KMS-11 (cell line): ENCODE data around the gene CHD9.

Experiments
- H2AFZ ChIP-seq: fragments of 200-600 bp; sonication (generic); 2 replicates; pipeline ENCODE4 v1.6.1; 2016; ENCODE audit warnings: antibody characterized with exemption, mixed run types, low read depth
- H3K27ac ChIP-seq: fragments of 200-600 bp; sonication (generic); 2 replicates; pipeline ENCODE4 v1.6.1; 2016; ENCODE audit warnings: mild to moderate bottlenecking, mixed run types
- H3K27me3 ChIP-seq: fragments of 200-600 bp; sonication (generic); 2 replicates; pipeline ENCODE4 v1.6.1; 2017; ENCODE audit warnings: mild to moderate bottlenecking, low read depth, mixed run types, moderate library complexity; ENCODE audit not compliant: insufficient read depth
- H3K36me3 ChIP-seq: fragments of 200-600 bp; sonication (generic); 2 replicates; pipeline ENCODE4 v1.6.1; 2017; ENCODE audit warnings: mild to moderate bottlenecking, mixed run types; ENCODE audit not compliant: insufficient read depth
- H3K4me1 ChIP-seq: fragments of 200-600 bp; sonication (generic); 2 replicates; pipeline ENCODE4 v1.6.1; 2016; ENCODE audit warnings: mild to moderate bottlenecking, low read depth, mixed run types; ENCODE audit not compliant: poor library complexity, severe bottlenecking
- H3K4me2 ChIP-seq: fragments of 200-600 bp; sonication (generic); 2 replicates; pipeline ENCODE4 v1.7.0; 2016; ENCODE audit warnings: mild to moderate bottlenecking, mixed run types
- H3K4me3 ChIP-seq: fragments of 200-600 bp; sonication (generic); IDR thresholded peaks from 2 replicates; pipeline ENCODE4 v1.6.1; 2017; ENCODE audit warnings: low read depth, low read length, mixed read lengths; ENCODE audit not compliant: insufficient read depth
- H3K79me2 ChIP-seq: fragments of 200-600 bp; sonication (generic); 2 replicates; pipeline ENCODE4 v1.6.1; 2016; ENCODE audit warnings: low read depth, mixed run types; ENCODE audit not compliant: insufficient read depth
- H3K9ac ChIP-seq: fragments of 200-600 bp; sonication (generic); 2 replicates; pipeline ENCODE4 v1.6.1; 2016; ENCODE audit warnings: mild to moderate bottlenecking, mixed run types
- H4K20me1 ChIP-seq: fragments of 200-600 bp; sonication (generic); 2 replicates; pipeline ENCODE4 v1.6.1; 2016; ENCODE audit warnings: mild to moderate bottlenecking, mixed run types; ENCODE audit not compliant: insufficient read depth
- CTCF ChIP-seq: fragments of 200-600 bp; sonication (generic); conservative IDR thresholded peaks from 2 replicates; pipeline ENCODE4 v1.6.1; 2017; ENCODE audit warnings: low read depth, mild to moderate bottlenecking, antibody characterized with exemption, low read length, moderate library complexity, mixed read lengths

Gene CHD9

GRCh38 chr16:53198933-53199332 is 144.1 kb downstream of the CHD9 start:
- no peak for TF ChIP-seq CTCF
- Histone ChIP-seq H3K27me3 (no peaks in the 10 kb centered on the region), H3K79me2 (no peaks in the 10 kb centered on the region), H3K36me3 (no peaks in the 10 kb centered on the region), H3K27ac (no peak overlapping the region), H3K4me1 (no peaks in the 10 kb centered on the region), H3K4me2 (no peak overlapping the region), H4K20me1 (no peaks in the 10 kb centered on the region), H3K4me3 (no peak overlapping the region), H3K9ac (no peak overlapping the region), H2AFZ (no peak overlapping the region)

GRCh38 chr16:53201900-53202299 is 147.1 kb downstream of the CHD9 start:
- Histone ChIP-seq H3K27me3 (no peaks in the 10 kb centered on the region), H3K4me1 (no peaks in the 10 kb centered on the region), H3K4me3 (no peak overlapping the region), H3K79me2 (no peaks in the 10 kb centered on the region), H4K20me1 (no peaks in the 10 kb centered on the region), H3K4me2 (no peak overlapping the region), H2AFZ (no peak overlapping the region), H3K9ac (no peak overlapping the region), H3K36me3 (no peaks in the 10 kb centered on the region), H3K27ac (no peak overlapping the region)
- TF ChIP-seq CTCF = no peak

GRCh38 chr16:53202398-53202797 is 147.6 kb downstream of the CHD9 start:
- Histone ChIP-seq H3K36me3 (no peaks in the 10 kb centered on the region), H3K27me3 (no peaks in the 10 kb centered on the region), H3K27ac (no peak overlapping the region), H3K9ac (no peak overlapping the region), H3K4me2 (no peak overlapping the region), H2AFZ (no peak overlapping the region), H3K4me3 (no peak overlapping the region), H3K79me2 (no peaks in the 10 kb centered on the region), H4K20me1 (no peaks in the 10 kb centered on the region), H3K4me1 (no peaks in the 10 kb centered on the region)
- no peak for TF ChIP-seq CTCF

GRCh38 chr16:53207810-53208752 is 153.3 kb downstream of the CHD9 start:
- Histone ChIP-seq H2AFZ (no peak overlapping the region), H3K36me3 (no peaks in the 10 kb centered on the region), H3K9ac (no peak overlapping the region), H3K4me2 (no peak overlapping the region), H3K27ac (no peak overlapping the region), H3K4me3 (no peak overlapping the region), H3K4me1 (no peaks in the 10 kb centered on the region), H3K79me2 (no peaks in the 10 kb centered on the region), H4K20me1 (no peaks in the 10 kb centered on the region), H3K27me3 (no peaks in the 10 kb centered on the region)
- no peak for TF ChIP-seq CTCF
